HEK293 (cell line): ENCODE measurements around the gene LGALS7.
A peak's percentile ranks its signal among the peaks of the same experiment; 100 is the strongest.

Experiments
- CTCF ChIA-PET: fragments of 350-600 bp; formaldehyde crosslinking; extraction: SDS; loops from one replicate; lab custom pipeline; 2021; ENCODE audit warnings: antibody characterized with exemption; lab: Yijun Ruan, JAX
- POLR2A ChIA-PET: fragments of 300-600 bp; formaldehyde crosslinking; extraction: SDS; loops from one replicate; lab custom pipeline; 2020; ENCODE audit warnings: antibody characterized with exemption, inconsistent platforms; lab: Yijun Ruan, JAX
- H3K27ac ChIP-seq: fragments of 200-500 bp; sonication (Bioruptor generic); 2 replicates; pipeline ENCODE4 v1.5.1; 2014; ENCODE audit warnings: low read depth, low read length, control low read depth, inconsistent platforms; ENCODE audit errors: extremely low read depth
- H3K36me3 ChIP-seq, 2 experiments: fragments of 200-500 bp in 1 of 2; sonication (Bioruptor generic) in 1 of 2; 1 replicate in 1 of 2; 2 replicates in 1 of 2; pipeline ENCODE4 v1.5.1; 2014 to 2017; ENCODE audit warnings: inconsistent platforms in 2 of 2, low read length in 2 of 2; ENCODE audit not compliant: control insufficient read depth in 2 of 2, insufficient read depth in 1 of 2
- H3K4me1 ChIP-seq: fragments of 200-500 bp; sonication (Bioruptor generic); 2 replicates; pipeline ENCODE4 v1.5.1; 2014; ENCODE audit warnings: mild to moderate bottlenecking, low read length, inconsistent platforms; ENCODE audit not compliant: control insufficient read depth, insufficient read depth
- H3K4me3 ChIP-seq: 2 replicates; pipeline ENCODE4 v1.5.1; 2011; ENCODE audit warnings: low read depth, mild to moderate bottlenecking, control low read depth, low read length, moderate library complexity
- H3K9me3 ChIP-seq: fragments of 200-500 bp; sonication (Bioruptor generic); 2 replicates; pipeline ENCODE4 v1.5.1; 2014; ENCODE audit warnings: low read depth, low read length, inconsistent platforms; ENCODE audit not compliant: control insufficient read depth, insufficient read depth
- EGR2 ChIP-seq: fragments of 450-650 bp; formaldehyde crosslinking; IDR thresholded peaks from 2 replicates; pipeline ENCODE4 v1.5.1; 2016; ENCODE audit warnings: low read depth, missing biosample characterization, missing genetic modification characterization
- KLF1 ChIP-seq: fragments of 450-650 bp; formaldehyde crosslinking; IDR thresholded peaks from 2 replicates; pipeline ENCODE4 v1.5.1; 2016; ENCODE audit warnings: missing biosample characterization, missing genetic modification characterization
- ZBTB21 ChIP-seq: fragments of 450-650 bp; formaldehyde crosslinking; IDR thresholded peaks from 2 replicates; pipeline ENCODE4 v1.5.1; 2017; ENCODE audit warnings: missing biosample characterization, missing genetic modification characterization
- ZBTB48 ChIP-seq: fragments of 450-650 bp; formaldehyde crosslinking; IDR thresholded peaks from 2 replicates; pipeline ENCODE4 v1.5.1; 2016; ENCODE audit warnings: missing biosample characterization, missing genetic modification characterization
- ZFHX2 ChIP-seq: fragments of 450-650 bp; formaldehyde crosslinking; conservative IDR thresholded peaks from 2 replicates; pipeline ENCODE4 v1.5.1; 2016; ENCODE audit warnings: missing biosample characterization, missing genetic modification characterization
- ZNF146 ChIP-seq: fragments of 450-650 bp; formaldehyde crosslinking; IDR thresholded peaks from 2 replicates; pipeline ENCODE4 v1.5.1; 2016; ENCODE audit warnings: missing biosample characterization, missing genetic modification characterization
- ZNF366 ChIP-seq: fragments of 450-650 bp; formaldehyde crosslinking; conservative IDR thresholded peaks from 2 replicates; pipeline ENCODE4 v1.5.1; 2016; ENCODE audit warnings: missing biosample characterization, missing genetic modification characterization
- ZNF433 ChIP-seq: fragments of 450-650 bp; formaldehyde crosslinking; IDR thresholded peaks from 2 replicates; pipeline ENCODE4 v1.5.1; 2016; ENCODE audit warnings: missing biosample characterization, missing genetic modification characterization, low read depth
- ZNF555 ChIP-seq: fragments of 450-650 bp; formaldehyde crosslinking; conservative IDR thresholded peaks from 2 replicates; pipeline ENCODE4 v1.5.1; 2017; ENCODE audit warnings: missing biosample characterization, mild to moderate bottlenecking, missing genetic modification characterization, inconsistent platforms
- ZNF76 ChIP-seq: fragments of 450-650 bp; formaldehyde crosslinking; IDR thresholded peaks from 2 replicates; pipeline ENCODE4; 2016; ENCODE audit warnings: low read depth, missing biosample characterization, missing genetic modification characterization, borderline replicate concordance
- TF ChIP-seq, protein P1 (sequence below): fragments of 450-650 bp; formaldehyde crosslinking; IDR thresholded peaks from 2 replicates; pipeline ENCODE4 v1.5.1; 2017; ENCODE audit warnings: missing biosample characterization, missing genetic modification characterization
- TF ChIP-seq, protein P2 (sequence below): fragments of 450-650 bp; formaldehyde crosslinking; IDR thresholded peaks from 2 replicates; pipeline ENCODE4 v1.5.1; 2016; ENCODE audit warnings: missing biosample characterization, missing genetic modification characterization

The LGALS7 gene

DNA sequence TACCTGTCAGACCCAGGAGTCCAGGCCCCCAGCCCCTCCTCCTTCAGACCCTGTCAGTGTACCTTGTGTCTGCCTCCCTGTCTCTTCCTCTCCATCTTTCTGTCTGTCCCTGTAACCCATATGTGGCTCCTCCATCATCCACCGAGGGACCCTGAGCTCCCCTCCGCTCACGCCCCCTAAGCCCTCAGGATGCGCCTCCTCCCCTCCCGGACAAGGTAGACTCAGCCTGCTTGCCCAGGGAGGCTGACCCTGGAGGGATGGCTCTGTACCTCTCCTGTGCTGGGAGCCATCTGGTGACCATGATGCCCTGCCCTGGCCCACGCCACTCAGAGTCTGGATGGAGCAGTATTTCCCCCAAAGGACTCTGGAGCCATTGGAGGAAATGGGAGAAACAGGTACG is 28.0 kb downstream of the LGALS7 start:
- Histone ChIP-seq H3K4me3 (no peak overlapping the region), H3K4me1 (no peaks in the 10 kb centered on the region; the same call in 1 of the 2 replicates), H3K9me3 (no peaks in the 10 kb centered on the region), H3K36me3 (no peaks in the 10 kb centered on the region; a peak in 1 of 3 replicates), H3K27ac (no peak overlapping the region)
- ChIA-PET POLR2A (no interaction called here), CTCF (interaction anchor here (1.2 to 2.3 kb wide), 2 partner anchors 185 to 338 kb away, joined by 3 to 8 read pairs; partner anchors contain the start of genes MRPS12 and SARS2)
- TF ChIP-seq ZBTB48 (tag by site-specific recombination): peak; percentile 76
- no peak for TF ChIP-seq ZBTB21 (tag by site-specific recombination)
- TF ChIP-seq ZNF76: no peak
- TF ChIP-seq, all 188 proteins: peak for 1

DNA sequence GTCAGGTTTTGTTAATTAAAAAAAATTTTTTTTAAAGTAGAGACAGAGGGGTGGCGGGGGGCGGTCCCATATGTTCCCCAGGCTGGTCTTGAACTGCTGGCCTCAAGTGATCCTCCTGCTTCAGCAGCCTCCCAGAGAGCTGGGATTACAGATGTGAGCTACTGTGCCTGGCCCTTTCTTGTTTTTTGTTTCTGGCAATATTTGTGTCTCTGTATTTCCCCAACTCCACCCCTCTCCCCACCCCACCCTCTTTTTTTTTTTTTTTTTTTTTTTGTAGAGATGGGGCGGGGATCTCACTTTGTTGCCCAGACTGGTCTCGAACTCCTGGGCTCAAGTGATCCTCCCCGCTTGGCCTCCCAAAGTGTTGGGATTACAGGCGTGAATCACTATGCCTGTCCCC is 28.4 kb downstream of the LGALS7 start:
- no peaks in the 10 kb centered on the region; a peak in 1 of 3 replicates for H3K36me3 ChIP-seq
- CTCF ChIA-PET: interaction anchor here (0.9 to 2.3 kb wide), 3 partner anchors 16 to 338 kb away, joined by 3 to 8 read pairs (median 5); partner anchors contain the start of genes MRPS12 and SARS2
- POLR2A ChIA-PET: no interaction called here

DNA sequence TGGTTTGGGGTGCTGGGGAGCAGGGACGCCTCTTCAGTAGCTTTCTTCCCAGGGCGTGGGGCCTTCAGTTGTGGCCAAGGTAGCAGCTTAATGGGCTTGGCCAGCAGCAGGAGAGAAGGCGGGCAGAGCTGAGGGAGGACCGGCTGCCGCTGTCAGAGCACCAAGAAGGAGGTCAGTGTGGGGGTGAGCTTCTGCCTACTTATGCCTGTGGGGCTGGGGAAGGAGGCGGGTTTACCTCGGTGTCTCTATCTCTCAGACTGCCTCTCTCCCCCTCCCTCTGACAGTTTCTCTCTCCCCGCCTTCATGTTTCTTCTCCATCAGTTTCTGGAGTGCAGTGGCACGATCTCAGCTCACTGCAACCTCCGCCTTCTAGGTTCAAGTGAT is 29.0 kb downstream of the LGALS7 start, which contains the start of gene CAPN12:
TSS of gene CAPN12 (minus strand) at position 177 of the 384 bp plus-strand sequence. CDS start 309 bp downstream, outside the sequence.
- H3K4me1 ChIP-seq: no peaks in the 10 kb centered on the region; the same call in 1 of the 2 replicates
- ChIA-PET POLR2A (no interaction called here), CTCF (interaction anchor here (0.6 to 2.3 kb wide), 4 partner anchors 17 to 337 kb away, joined by 3 to 8 read pairs (median 4); partner anchors contain the start of genes MRPS12 and SARS2)
- no peak within 1 kb of the TSS for H3K4me3 ChIP-seq
- no peaks in the 10 kb centered on the region; a peak in 1 of 3 replicates for H3K36me3 ChIP-seq
- no peaks in the 10 kb centered on the region for H3K9me3 ChIP-seq
- no peak within 1 kb of the TSS for H3K27ac ChIP-seq
- TF ChIP-seq ZNF366 (tag by site-specific recombination): no peak
- TF ChIP-seq ZFHX2: peak; percentile 62
- TF ChIP-seq EGR2 (tag by site-specific recombination): peak; percentile 89
- TF ChIP-seq, protein P1, sequence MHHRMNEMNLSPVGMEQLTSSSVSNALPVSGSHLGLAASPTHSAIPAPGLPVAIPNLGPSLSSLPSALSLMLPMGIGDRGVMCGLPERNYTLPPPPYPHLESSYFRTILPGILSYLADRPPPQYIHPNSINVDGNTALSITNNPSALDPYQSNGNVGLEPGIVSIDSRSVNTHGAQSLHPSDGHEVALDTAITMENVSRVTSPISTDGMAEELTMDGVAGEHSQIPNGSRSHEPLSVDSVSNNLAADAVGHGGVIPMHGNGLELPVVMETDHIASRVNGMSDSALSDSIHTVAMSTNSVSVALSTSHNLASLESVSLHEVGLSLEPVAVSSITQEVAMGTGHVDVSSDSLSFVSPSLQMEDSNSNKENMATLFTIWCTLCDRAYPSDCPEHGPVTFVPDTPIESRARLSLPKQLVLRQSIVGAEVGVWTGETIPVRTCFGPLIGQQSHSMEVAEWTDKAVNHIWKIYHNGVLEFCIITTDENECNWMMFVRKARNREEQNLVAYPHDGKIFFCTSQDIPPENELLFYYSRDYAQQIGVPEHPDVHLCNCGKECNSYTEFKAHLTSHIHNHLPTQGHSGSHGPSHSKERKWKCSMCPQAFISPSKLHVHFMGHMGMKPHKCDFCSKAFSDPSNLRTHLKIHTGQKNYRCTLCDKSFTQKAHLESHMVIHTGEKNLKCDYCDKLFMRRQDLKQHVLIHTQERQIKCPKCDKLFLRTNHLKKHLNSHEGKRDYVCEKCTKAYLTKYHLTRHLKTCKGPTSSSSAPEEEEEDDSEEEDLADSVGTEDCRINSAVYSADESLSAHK (tag by site-specific recombination): peak; percentile 92
- TF ChIP-seq, all 188 proteins: peak for 3

More for the DNA sequence above, 28.4 kb downstream of the LGALS7 start:
- Histone ChIP-seq H3K9me3 (no peaks in the 10 kb centered on the region), H3K4me1 (no peaks in the 10 kb centered on the region; the same call in 1 of the 2 replicates), H3K27ac (no peak overlapping the region), H3K4me3 (no peak overlapping the region)
- no peak for TF ChIP-seq ZNF555
- TF ChIP-seq, protein P2, sequence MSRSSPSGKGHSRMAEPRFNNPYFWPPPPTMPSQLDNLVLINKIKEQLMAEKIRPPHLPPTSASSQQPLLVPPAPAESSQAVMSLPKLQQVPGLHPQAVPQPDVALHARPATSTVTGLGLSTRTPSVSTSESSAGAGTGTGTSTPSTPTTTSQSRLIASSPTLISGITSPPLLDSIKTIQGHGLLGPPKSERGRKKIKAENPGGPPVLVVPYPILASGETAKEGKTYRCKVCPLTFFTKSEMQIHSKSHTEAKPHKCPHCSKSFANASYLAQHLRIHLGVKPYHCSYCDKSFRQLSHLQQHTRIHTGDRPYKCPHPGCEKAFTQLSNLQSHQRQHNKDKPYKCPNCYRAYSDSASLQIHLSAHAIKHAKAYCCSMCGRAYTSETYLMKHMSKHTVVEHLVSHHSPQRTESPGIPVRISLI (tag by site-specific recombination): peak; percentile 56; the same call in 1 of the 2 replicates
- TF ChIP-seq KLF1 (tag by site-specific recombination): peak; percentile 91
- no peak for TF ChIP-seq ZNF433
- TF ChIP-seq ZNF146 (tag by site-specific recombination): no peak
